HEK293 (cell line): ENCODE data around the gene ATP2A2.

Experiments
- CTCF ChIP-seq: fragments of 450-650 bp; formaldehyde crosslinking; IDR thresholded peaks from 2 replicates; pipeline ENCODE4 v1.5.1; 2016; ENCODE audit warnings: missing biosample characterization, missing genetic modification characterization
- HOXA7 ChIP-seq: sonication (generic); formaldehyde crosslinking; IDR thresholded peaks from 2 replicates; pipeline ENCODE4 v1.8.1; 2022; ENCODE audit warnings: missing genetic modification reagents, borderline replicate concordance
- REST ChIP-seq: fragments of 450-650 bp; formaldehyde crosslinking; IDR thresholded peaks from 2 replicates; pipeline ENCODE4 v1.5.1; 2016; ENCODE audit warnings: missing biosample characterization, missing genetic modification characterization
- YY1 ChIP-seq: fragments of 450-650 bp; formaldehyde crosslinking; IDR thresholded peaks from 2 replicates; pipeline ENCODE4 v1.5.1; 2018; ENCODE audit warnings: missing biosample characterization, missing genetic modification characterization
- ZBTB6 ChIP-seq: fragments of 450-650 bp; formaldehyde crosslinking; IDR thresholded peaks from 2 replicates; pipeline ENCODE4 v1.5.1; 2017; ENCODE audit warnings: missing biosample characterization, missing genetic modification characterization
- ZNF24 ChIP-seq: fragments of 450-650 bp; formaldehyde crosslinking; IDR thresholded peaks from 2 replicates; pipeline ENCODE4 v1.5.1; 2016; ENCODE audit warnings: missing biosample characterization, missing genetic modification characterization
- ZNF274 ChIP-seq, 2 experiments: fragments of 200-500 bp in 1 of 2; fragments of 450-650 bp in 1 of 2; sonication (Bioruptor generic) in 1 of 2; formaldehyde crosslinking in 1 of 2; IDR thresholded peaks; 2 replicates each; pipeline versions ENCODE4 v1.5.1 to v1.6.1; 2014 to 2016; ENCODE audit warnings: borderline replicate concordance in 1 of 2, inconsistent platforms in 1 of 2, low read length in 1 of 2, missing biosample characterization in 1 of 2, missing genetic modification characterization in 1 of 2
- ZNF280D ChIP-seq: fragments of 450-650 bp; formaldehyde crosslinking; IDR thresholded peaks from 2 replicates; pipeline ENCODE4 v1.5.1; 2016; ENCODE audit warnings: missing biosample characterization, missing genetic modification characterization
- ZNF449 ChIP-seq: fragments of 450-650 bp; formaldehyde crosslinking; IDR thresholded peaks from 2 replicates; pipeline ENCODE4 v1.5.1; 2017; ENCODE audit warnings: missing biosample characterization, mild to moderate bottlenecking, missing genetic modification characterization, moderate library complexity
- ZNF530 ChIP-seq: fragments of 450-650 bp; formaldehyde crosslinking; IDR thresholded peaks from 2 replicates; pipeline ENCODE4 v1.5.1; 2016; ENCODE audit warnings: low read depth, missing biosample characterization, missing genetic modification characterization
- ZNF549 ChIP-seq: fragments of 450-650 bp; IDR thresholded peaks from 2 replicates; pipeline ENCODE4 v1.5.1; 2018; ENCODE audit warnings: missing biosample characterization, missing genetic modification characterization, mild to moderate bottlenecking, inconsistent platforms, moderate library complexity
- ZNF629 ChIP-seq: fragments of 450-650 bp; formaldehyde crosslinking; IDR thresholded peaks from 2 replicates; pipeline ENCODE4 v1.5.1; 2017; ENCODE audit warnings: missing biosample characterization, missing genetic modification characterization
- TF ChIP-seq, protein P1 (sequence below): fragments of 450-650 bp; formaldehyde crosslinking; IDR thresholded peaks from 2 replicates; pipeline ENCODE4 v1.5.1; 2016; ENCODE audit warnings: missing biosample characterization, missing genetic modification characterization

DNA sequence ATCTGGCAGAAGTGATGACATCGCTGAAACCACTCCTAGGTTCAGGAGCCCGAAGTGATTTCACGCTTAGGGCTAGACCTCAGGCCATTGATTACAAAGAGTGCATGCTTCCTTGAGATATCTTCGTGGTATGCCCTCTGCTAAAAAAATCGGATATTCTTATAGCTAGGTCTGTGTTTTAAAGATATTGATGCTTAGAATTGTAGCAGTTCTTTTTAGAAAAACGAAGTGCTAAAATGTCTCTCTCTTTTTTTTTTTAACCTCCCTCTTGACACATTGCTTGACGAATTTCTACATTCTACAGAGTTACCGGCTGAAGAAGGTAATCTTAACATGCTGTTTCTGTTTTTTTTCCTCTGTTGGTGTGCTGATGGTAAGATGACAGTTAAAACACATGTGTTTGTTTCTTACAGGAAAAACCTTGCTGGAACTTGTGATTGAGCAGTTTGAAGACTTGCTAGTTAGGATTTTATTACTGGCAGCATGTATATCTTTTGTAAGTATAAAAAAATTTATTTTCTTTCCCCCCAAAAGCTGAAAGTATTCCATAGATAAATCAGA, 1.3 kb downstream of the ATP2A2 start:
- TF ChIP-seq ZNF274 (IDR thresholded peaks at IDR 0.05; ENCODE audit: low read length) (no peak), ZNF274 (tag by site-specific recombination; IDR thresholded peaks at IDR 0.05; ENCODE audit: borderline replicate concordance) (no peak), CTCF (no peak), ZNF24 (no peak), YY1 (tag by site-specific recombination) (no peak), ZNF629 (no peak), REST (tag by site-specific recombination) (no peak), ZNF549 (tag by site-specific recombination) (no peak), ZNF280D (no peak), ZNF449 (tag by site-specific recombination) (no peak), HOXA7 (no peak), ZNF530 (tag by site-specific recombination) (no peak), ZBTB6 (no peak)
- TF ChIP-seq, protein P1, sequence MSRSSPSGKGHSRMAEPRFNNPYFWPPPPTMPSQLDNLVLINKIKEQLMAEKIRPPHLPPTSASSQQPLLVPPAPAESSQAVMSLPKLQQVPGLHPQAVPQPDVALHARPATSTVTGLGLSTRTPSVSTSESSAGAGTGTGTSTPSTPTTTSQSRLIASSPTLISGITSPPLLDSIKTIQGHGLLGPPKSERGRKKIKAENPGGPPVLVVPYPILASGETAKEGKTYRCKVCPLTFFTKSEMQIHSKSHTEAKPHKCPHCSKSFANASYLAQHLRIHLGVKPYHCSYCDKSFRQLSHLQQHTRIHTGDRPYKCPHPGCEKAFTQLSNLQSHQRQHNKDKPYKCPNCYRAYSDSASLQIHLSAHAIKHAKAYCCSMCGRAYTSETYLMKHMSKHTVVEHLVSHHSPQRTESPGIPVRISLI (tag by site-specific recombination), result 0 out of 2 replicates have a peak, but pooled peaks have one; percentile 49
